Measurements from ENCODE around the gene SNX10.

DNA sequence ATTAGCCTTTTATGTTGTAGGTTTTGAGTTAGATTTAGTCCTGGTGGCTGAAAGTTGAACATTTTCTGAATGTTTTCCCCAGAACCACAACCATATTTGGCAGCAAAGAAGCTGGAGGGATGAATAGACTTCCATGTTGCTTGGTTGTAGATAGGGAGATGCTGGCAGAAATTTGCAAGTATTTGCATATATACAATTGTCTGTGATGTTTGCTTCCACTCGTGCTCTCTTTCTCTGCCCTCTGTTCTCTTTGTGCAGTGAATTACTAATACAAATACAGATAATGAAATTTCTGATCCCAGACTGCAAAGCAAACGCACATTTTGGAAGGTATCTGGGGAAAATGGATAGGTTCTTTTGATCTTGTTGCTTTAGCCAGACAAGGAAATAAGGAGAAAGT, 96.1 kb downstream of the SNX10 start:
- no peak for TF ChIP-seq POLR2A (IDR thresholded peaks at IDR 0.05)
- TF ChIP-seq, protein P1, sequence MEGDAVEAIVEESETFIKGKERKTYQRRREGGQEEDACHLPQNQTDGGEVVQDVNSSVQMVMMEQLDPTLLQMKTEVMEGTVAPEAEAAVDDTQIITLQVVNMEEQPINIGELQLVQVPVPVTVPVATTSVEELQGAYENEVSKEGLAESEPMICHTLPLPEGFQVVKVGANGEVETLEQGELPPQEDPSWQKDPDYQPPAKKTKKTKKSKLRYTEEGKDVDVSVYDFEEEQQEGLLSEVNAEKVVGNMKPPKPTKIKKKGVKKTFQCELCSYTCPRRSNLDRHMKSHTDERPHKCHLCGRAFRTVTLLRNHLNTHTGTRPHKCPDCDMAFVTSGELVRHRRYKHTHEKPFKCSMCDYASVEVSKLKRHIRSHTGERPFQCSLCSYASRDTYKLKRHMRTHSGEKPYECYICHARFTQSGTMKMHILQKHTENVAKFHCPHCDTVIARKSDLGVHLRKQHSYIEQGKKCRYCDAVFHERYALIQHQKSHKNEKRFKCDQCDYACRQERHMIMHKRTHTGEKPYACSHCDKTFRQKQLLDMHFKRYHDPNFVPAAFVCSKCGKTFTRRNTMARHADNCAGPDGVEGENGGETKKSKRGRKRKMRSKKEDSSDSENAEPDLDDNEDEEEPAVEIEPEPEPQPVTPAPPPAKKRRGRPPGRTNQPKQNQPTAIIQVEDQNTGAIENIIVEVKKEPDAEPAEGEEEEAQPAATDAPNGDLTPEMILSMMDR (IDR thresholded peaks at IDR 0.05) = no peak
- no peak for TF ChIP-seq POLR2AphosphoS5 (IDR thresholded peaks at IDR 0.05)
- no peak for TF ChIP-seq EP300 (IDR thresholded peaks at IDR 0.05; ENCODE audit: low read depth)
